GM12801 (cell line): ENCODE data around the gene DNAAF8.

ENCODE experiments used
- TF ChIP-seq, protein P1 (sequence below): IDR thresholded peaks from one replicate; pipeline ENCODE4 v1.5.1; 2011; ENCODE audit warnings: control low read depth; ENCODE audit not compliant: insufficient read length; ENCODE audit errors: extremely low read depth

Gene DNAAF8

DNA sequence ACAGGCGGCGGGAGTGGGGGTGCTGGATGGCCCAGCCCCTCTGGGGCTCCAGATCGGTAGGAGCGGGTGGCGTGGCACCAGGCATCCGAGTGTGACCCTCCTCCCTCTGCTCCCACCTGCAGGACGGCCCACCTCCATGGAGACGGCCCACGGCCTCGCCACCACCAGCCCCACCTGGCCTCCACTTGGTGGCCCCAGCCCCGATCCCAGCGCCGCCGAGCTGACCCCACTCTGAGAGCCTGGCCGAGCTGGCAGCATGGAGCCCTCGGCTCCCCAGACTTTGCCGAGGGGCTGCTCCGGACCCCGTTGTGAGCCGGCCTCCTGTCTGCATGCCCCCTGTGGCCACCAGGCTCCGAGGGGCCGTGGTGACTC lies 45.7 kb upstream of the DNAAF8 start:
- TF ChIP-seq, protein P1, sequence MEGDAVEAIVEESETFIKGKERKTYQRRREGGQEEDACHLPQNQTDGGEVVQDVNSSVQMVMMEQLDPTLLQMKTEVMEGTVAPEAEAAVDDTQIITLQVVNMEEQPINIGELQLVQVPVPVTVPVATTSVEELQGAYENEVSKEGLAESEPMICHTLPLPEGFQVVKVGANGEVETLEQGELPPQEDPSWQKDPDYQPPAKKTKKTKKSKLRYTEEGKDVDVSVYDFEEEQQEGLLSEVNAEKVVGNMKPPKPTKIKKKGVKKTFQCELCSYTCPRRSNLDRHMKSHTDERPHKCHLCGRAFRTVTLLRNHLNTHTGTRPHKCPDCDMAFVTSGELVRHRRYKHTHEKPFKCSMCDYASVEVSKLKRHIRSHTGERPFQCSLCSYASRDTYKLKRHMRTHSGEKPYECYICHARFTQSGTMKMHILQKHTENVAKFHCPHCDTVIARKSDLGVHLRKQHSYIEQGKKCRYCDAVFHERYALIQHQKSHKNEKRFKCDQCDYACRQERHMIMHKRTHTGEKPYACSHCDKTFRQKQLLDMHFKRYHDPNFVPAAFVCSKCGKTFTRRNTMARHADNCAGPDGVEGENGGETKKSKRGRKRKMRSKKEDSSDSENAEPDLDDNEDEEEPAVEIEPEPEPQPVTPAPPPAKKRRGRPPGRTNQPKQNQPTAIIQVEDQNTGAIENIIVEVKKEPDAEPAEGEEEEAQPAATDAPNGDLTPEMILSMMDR: no peak

DNA sequence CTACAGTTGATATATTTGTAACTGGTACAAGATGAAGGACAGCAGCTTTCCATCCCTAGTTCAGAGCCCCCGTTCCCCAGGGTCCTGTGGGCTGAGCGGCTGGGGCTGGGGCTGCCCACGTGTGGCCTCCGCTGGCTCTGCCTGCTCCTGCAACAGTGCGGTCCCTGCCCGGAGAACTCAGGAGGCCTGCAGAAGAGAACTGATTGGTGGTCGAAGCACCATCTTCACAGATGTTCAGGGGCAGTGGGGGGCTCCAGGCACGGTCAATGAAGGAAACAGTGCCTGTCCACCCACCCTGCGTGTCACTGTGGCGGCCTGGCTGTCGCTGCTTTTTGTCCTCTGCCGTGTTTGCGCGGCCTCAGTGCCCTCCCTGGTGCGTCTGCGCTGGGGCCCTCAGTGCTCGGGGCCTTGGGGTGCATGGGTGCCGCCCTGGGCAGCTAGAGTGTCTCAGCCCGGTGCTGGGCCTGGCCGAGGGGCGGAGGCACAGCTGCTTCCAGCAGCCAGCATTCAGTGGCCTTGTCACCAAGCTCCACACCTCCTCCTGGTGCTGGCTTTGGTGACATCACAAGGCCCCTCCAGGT lies 45.2 kb upstream of the DNAAF8 start:
- TF ChIP-seq, protein P1: no peak

DNA sequence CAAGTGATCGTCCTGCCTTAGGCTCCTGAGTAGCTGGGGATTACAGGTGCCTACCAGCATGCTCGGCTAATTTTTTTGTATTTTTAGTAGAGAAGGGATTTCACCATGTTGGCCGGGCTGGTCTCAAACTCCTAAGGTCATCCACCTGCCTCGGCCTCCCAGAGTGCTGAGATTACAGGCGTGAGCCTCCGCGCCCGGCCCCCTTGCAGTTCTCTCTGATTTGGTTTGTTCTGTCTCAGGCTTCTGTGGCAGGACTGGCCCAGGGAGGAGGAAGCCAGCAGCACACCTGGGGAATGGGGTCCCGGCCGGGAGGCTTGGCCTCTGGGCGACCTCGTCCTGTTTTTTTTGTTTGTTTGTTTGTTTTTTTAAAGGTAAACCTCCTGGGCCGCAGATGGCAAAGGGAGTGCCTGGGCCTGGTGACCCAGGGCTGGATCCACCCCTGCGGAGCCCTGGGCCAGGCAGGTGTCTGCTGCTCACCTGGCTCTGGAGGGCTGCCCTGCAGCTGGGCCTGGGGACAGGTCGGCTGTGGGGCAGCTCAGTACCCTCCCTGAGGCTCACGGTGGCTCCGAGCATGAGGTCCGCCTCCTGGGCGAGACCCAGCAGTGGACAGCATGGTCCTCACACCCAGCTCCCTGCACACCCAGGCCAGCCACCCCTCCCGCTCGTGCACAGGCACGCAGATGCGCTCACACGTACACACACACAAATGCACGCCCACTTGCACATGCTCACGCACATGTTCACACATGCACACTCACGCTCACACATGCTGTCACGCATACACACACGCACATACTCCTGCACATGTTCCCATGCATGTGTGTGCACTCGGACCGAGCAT lies 44.3 kb upstream of the DNAAF8 start:
- TF ChIP-seq, protein P1: no peak

DNA sequence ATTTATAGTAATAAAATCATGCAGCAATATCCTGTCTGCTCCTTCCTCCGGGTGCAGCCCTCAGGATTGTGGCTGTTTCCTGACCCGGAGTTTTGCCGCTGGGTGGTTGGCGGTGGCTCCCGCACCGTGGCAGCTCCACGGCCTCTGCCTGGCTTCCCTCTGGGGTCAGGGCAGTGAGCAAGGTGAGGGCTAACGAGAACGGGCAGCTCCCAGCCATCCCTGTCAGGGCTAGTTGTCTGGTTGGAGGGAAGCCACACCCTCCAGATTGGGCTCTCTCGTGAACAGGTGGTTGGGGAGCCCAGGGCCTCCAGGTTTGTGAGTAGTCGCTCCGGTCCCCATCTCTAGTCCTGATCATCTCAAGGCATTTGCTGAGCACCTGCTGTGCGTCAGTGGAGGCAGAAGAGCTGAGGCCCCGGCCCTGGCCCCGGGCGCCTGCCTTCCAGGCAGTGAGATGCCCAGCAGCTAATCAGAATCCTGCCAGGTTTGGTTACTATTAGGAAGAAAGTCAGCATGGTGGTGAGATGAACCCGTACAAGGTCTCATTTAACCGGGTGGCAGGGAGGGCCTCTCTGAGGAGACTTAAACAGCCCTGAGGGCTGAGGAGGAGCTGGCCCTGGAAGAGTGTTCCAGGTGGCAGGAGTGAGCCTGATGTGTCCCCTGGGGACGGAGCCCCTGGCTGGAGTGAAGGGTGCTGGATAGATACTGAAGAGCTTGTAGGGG lies 43.2 kb upstream of the DNAAF8 start:
- TF ChIP-seq, protein P1: no peak

DNA sequence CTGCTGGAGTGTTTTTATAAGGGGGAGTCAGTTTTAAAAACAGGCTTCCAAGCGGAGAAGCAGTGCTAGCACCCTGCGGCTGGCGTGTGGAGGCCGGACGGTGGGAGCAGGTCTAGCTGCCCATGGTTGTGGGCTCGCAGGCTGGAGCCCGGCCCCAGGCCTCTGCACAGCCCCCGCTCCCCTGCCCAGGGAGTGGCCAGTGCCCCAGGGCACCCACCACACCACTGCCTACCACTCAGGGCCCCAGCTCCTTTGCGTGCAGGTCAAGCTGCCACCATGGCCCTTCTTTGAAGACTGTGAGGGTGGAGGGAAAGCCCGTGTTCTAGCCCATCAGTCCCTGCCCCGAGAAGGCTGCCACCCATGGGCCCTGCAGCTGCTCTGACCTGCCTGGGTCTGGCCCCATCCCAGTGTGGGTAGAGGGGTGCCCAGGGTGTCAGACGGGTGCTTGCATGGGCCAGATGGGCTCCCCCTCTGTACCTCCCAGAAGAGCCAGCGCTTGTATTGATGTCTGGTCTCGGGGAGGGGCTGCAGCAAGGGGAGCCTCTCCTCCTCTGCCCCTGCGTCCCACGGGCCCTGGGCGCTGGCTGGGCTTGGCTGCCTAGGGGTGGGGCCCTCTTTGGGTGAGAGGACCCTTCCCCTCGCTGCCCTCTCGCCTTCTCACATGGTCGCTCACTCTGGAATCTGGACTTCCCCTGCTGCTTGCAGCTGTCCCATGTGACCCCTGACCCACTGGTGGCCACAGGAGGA lies 42.5 kb upstream of the DNAAF8 start:
- TF ChIP-seq, protein P1: no peak

DNA sequence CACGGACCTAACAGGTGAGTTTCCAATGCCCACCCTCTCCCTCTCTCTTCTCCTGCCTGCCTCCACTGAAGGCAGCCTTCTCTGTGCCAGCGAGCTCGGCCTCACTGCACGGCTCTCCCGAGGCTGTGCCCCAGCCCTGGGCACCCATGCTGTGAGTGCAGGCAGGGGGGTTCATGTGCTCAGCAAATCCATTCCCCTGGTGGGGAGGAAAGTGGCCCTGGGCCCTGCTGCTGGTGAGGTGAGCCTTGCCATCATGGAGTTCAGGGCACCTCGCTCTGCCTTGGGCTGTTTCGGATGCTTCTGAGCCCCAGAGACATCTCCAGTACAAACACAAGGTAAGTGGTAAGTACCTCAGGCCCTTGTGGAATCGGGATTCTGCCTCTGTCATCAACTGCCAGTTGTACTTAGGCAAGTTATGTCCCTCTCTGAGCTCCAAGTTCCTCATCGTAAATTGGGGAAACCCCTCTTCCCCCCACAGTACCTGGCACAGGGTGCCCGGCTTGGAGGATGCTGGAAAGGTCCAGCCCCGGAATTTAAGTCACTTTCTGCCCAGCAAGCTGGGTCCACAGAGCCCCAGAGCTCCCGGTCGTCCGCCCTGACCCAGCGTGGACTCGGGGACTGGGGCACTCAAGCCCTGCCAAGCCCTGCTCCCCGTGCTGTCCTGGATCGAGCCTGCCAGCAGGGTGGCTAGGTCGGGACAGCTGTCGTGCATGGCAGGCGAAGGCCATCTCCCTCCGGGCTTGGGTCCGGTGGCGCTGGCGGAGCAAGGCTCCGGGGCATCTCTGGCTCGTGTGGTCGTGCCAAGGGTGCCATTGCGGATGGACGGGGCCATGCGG lies 41.7 kb upstream of the DNAAF8 start:
- TF ChIP-seq, protein P1: no peak
